Measurements from ENCODE around the gene DET1.
"Not testable (repeated sequence)": the region's sequence is repeated elsewhere in the genome, so short reads cannot be mapped to it uniquely, and the experiment has no call there.

Gene DET1

DNA sequence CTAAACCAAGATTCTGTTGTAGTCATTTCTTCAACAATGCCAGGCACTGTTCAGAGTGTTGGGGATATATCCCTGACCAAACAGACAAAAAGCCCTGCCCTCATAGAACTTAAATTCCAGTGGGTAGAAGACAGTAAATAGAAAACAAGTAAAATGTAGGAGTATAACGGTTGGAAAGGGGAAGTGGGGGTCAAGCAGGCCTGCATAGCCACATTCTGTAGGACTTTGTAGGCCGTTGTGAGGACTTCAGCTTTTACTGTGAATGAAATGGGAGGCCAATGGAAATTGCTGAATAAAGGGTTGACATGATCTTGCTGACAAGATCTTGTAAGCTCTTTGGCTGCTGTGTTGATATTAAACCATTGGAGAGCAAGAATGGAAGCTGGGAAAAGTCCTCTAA lies 77.2 kb downstream of the DET1 start:
- Histone ChIP-seq H3K4me2 (ENCODE audit: low read length) (peak overlapping the region; percentile 91), H3K9ac (ENCODE audit: low read length) (no peak overlapping the region), H3K36me3 (replicated peaks; ENCODE audit: low read depth, low read length) (peaks cover 42% of the 10 kb centered on the region), H3K79me2 (ENCODE audit: low read length) (peaks cover 80% of the 10 kb centered on the region), H3K9me3 (ENCODE audit: insufficient read depth, low read length) (no peaks in the 10 kb centered on the region), H3K27me3 (ENCODE audit: low read depth, low read length) (no peaks in the 10 kb centered on the region), H3K4me1 (ENCODE audit: low read length) (peaks cover 67% of the 10 kb centered on the region), H4K20me1 (ENCODE audit: insufficient read depth, low read length) (peaks cover 8% of the 10 kb centered on the region; the same call in 1 of the 2 replicates), H2AFZ (ENCODE audit: low read depth, low read length) (no peak overlapping the region), H3K4me3 (ENCODE audit: low read length) (no peak overlapping the region), H3K27ac (ENCODE audit: low read length) (peak overlapping the region; percentile 95)
- TF ChIP-seq, protein P1, sequence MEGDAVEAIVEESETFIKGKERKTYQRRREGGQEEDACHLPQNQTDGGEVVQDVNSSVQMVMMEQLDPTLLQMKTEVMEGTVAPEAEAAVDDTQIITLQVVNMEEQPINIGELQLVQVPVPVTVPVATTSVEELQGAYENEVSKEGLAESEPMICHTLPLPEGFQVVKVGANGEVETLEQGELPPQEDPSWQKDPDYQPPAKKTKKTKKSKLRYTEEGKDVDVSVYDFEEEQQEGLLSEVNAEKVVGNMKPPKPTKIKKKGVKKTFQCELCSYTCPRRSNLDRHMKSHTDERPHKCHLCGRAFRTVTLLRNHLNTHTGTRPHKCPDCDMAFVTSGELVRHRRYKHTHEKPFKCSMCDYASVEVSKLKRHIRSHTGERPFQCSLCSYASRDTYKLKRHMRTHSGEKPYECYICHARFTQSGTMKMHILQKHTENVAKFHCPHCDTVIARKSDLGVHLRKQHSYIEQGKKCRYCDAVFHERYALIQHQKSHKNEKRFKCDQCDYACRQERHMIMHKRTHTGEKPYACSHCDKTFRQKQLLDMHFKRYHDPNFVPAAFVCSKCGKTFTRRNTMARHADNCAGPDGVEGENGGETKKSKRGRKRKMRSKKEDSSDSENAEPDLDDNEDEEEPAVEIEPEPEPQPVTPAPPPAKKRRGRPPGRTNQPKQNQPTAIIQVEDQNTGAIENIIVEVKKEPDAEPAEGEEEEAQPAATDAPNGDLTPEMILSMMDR (IDR thresholded peaks at IDR 0.05; ENCODE audit: low read depth, low read length): no peak
- no peak for TF ChIP-seq EZH2phosphoT487 (IDR thresholded peaks at IDR 0.05; ENCODE audit: low read depth)

DNA sequence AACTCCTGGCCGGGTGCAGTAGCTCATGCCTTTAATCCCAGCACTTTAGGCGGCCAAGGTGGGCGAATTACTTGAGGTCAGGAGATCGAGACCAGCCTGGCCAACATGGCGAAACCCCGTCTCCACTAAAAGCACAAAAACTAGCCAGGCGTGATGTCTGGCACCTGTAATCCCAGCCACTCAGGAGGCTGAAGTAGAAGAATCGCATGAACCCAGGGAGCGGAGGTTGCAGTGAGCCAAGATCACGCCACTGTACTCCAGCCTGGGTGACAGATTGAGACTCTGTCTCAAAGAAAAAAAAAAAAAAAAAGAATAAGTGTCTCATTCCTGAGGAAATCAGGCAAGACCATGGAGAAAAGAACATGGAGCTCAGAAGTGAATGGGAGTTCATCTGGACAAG lies 77.8 kb downstream of the DET1 start:
- Histone ChIP-seq H3K36me3 (replicated peaks; ENCODE audit: low read depth, low read length) (peaks cover 47% of the 10 kb centered on the region), H3K9ac (ENCODE audit: low read length) (peak overlapping the region; percentile 95), H3K4me2 (ENCODE audit: low read length) (peak overlapping the region; percentile 91), H3K4me3 (ENCODE audit: low read length) (peak overlapping the region; percentile 87), H3K79me2 (ENCODE audit: low read length) (peaks cover 78% of the 10 kb centered on the region), H3K27ac (ENCODE audit: low read length) (peak overlapping the region; percentile 95), H3K4me1 (ENCODE audit: low read length) (peaks cover 65% of the 10 kb centered on the region)
- H2AFZ ChIP-seq (ENCODE audit: low read depth, low read length); H4K20me1 ChIP-seq (ENCODE audit: insufficient read depth, low read length); H3K9me3 ChIP-seq (ENCODE audit: insufficient read depth, low read length); H3K27me3 ChIP-seq (ENCODE audit: low read depth, low read length): not testable (repeated sequence)

DNA sequence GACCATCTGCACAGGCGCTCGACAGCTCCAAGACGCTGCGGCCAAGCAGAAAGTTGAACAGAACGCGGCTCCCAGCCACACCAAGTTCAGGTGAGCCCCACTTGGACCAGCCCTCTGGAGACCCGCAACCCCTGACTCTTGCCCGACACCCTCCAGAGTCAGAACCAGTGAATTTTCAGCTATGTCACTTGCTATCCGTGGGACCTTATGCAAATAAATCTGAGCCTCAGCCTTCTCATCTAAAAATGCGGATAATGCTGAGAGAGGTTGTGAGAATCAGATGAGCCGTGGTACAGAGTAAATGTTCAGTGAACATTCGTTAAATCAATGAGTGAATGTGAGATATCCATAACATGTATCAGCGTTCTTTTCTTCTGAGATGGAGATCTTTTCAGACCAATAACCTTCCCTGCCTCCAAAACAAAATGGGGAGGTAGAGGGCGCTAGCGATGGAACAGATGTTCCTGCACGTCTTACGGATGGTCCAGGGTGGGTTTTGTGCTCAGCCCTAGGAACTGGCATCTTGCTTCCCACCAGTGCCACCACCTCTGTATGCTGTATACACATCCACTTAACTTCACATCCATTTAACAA lies 78.4 kb downstream of the DET1 start:
- Histone ChIP-seq H4K20me1 (ENCODE audit: insufficient read depth, low read length) (peaks cover 8% of the 10 kb centered on the region; the same call in 1 of the 2 replicates), H3K4me2 (ENCODE audit: low read length) (peak overlapping the region; percentile 91), H3K9me3 (ENCODE audit: insufficient read depth, low read length) (no peaks in the 10 kb centered on the region), H3K27ac (ENCODE audit: low read length) (peak overlapping the region; percentile 73), H3K9ac (ENCODE audit: low read length) (peak overlapping the region; percentile 95), H3K4me3 (ENCODE audit: low read length) (peak overlapping the region; percentile 87), H3K79me2 (ENCODE audit: low read length) (peaks cover 71% of the 10 kb centered on the region), H3K27me3 (ENCODE audit: low read depth, low read length) (no peaks in the 10 kb centered on the region), H3K4me1 (ENCODE audit: low read length) (peaks cover 58% of the 10 kb centered on the region), H3K36me3 (replicated peaks; ENCODE audit: low read depth, low read length) (peaks cover 47% of the 10 kb centered on the region), H2AFZ (ENCODE audit: low read depth, low read length) (peak overlapping the region; percentile 61; the same call in 1 of the 2 replicates)
- TF ChIP-seq, protein P1 (IDR thresholded peaks at IDR 0.05; ENCODE audit: low read depth, low read length): peak; percentile 70
- TF ChIP-seq EZH2phosphoT487 (IDR thresholded peaks at IDR 0.05; ENCODE audit: low read depth): no peak

DNA sequence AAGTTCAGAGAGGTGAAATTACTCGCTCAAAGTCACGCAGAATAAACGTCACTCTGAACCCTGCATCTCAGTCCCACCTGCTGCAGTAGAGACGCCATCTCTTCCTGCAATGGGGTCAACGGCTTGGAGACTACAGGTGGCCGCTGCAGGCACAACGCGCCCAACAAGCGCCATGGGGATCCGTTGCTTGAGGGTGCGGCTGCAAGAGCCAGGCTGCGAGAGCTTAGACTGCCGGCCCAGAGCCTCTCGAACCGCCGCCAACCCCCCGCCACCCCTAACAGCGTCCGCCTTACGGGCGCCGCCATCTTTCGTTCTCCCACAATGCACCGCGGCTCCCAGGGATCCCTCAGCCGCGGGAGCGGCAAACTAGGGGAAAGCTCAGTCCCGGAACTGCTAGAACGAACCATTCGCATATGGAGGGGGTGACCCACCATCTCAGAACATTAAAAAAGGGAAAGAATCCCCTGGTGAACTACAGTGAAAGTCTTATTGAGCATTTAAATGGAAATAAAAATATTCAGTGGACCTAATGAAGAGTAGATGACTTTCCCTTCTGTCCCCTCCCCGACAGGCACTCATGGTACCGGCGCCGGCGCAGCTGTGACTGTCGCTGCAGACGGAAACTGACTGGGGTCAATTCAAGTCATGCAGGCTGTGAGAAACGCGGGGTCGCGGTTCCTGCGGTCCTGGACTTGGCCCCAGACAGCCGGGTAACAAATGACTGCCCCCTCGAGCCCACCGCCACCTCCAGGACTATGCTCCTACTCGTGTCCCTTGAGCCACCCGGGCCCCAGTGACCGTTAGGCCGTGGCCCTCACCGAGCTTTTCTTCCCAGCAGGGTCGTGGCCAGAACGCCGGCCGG lies 79.2 kb downstream of the DET1 start, which contains the start of the genes MRPL46 and MRPS11:
Gene MRPL46 (minus strand): TSS at position 316 of the 862 bp plus-strand sequence. CDS start 11 bp downstream, at position 305.
Gene MRPS11 (plus strand): TSS at position 636 of the 862 bp plus-strand sequence. CDS start 10 bp downstream, at position 646.
- no peak for TF ChIP-seq EZH2phosphoT487 (IDR thresholded peaks at IDR 0.05; ENCODE audit: low read depth)
- TF ChIP-seq, protein P1 (IDR thresholded peaks at IDR 0.05; ENCODE audit: low read depth, low read length): no peak
- H3K27me3 ChIP-seq (ENCODE audit: low read depth, low read length): no peaks in the 10 kb centered on the region
- peak within 1 kb of the TSS; percentile 95 for H3K9ac ChIP-seq (ENCODE audit: low read length)
- H3K36me3 ChIP-seq (replicated peaks; ENCODE audit: low read depth, low read length): peaks cover 49% of the 10 kb centered on the region
- peak within 1 kb of the TSS; percentile 91 for H3K4me2 ChIP-seq (ENCODE audit: low read length)
- H4K20me1 ChIP-seq (ENCODE audit: insufficient read depth, low read length): peaks cover 8% of the 10 kb centered on the region; the same call in 1 of the 2 replicates
- peaks cover 50% of the 10 kb centered on the region for H3K4me1 ChIP-seq (ENCODE audit: low read length)
- peak within 1 kb of the TSS; percentile 73 for H3K27ac ChIP-seq (ENCODE audit: low read length)
- H3K4me3 ChIP-seq (ENCODE audit: low read length): peak within 1 kb of the TSS; percentile 87
- peak within 1 kb of the TSS; percentile 61 for H2AFZ ChIP-seq (ENCODE audit: low read depth, low read length)
- peaks cover 67% of the 10 kb centered on the region for H3K79me2 ChIP-seq (ENCODE audit: low read length)
- no peaks in the 10 kb centered on the region for H3K9me3 ChIP-seq (ENCODE audit: insufficient read depth, low read length)
